Trophoblast cell (in vitro differentiated cells and primary cell): ENCODE results near the gene BFSP2.

Source experiments
- DNase-seq, 2 donors: peaks; one replicate each; pipeline ENCODE4 v3.0.0-alpha.2; 2016
- H2AFZ ChIP-seq: 2 replicates; pipeline ENCODE4 v1.6.1; 2013; ENCODE audit warnings: low read length, moderate library complexity, mild to moderate bottlenecking; ENCODE audit not compliant: insufficient read depth, poor library complexity
- H2AK5ac ChIP-seq: 2 replicates; pipeline ENCODE4 v1.6.1; 2013; ENCODE audit warnings: mild to moderate bottlenecking, low read length
- H2BK120ac ChIP-seq: 2 replicates; pipeline ENCODE4 v1.6.1; 2013; ENCODE audit warnings: low read length, mild to moderate bottlenecking, moderate library complexity; ENCODE audit not compliant: insufficient read depth, poor library complexity
- H2BK12ac ChIP-seq: 2 replicates; pipeline ENCODE4 v1.6.1; 2013; ENCODE audit warnings: mild to moderate bottlenecking, low read length, moderate library complexity
- H2BK5ac ChIP-seq: 2 replicates; pipeline ENCODE4 v1.6.1; 2013; ENCODE audit warnings: low read length, low read depth, moderate library complexity, mild to moderate bottlenecking; ENCODE audit not compliant: poor library complexity
- H3K14ac ChIP-seq: 2 replicates; pipeline ENCODE4 v1.6.1; 2013; ENCODE audit warnings: mild to moderate bottlenecking, low read length
- H3K18ac ChIP-seq: 2 replicates; pipeline ENCODE4 v1.6.1; 2013; ENCODE audit warnings: mild to moderate bottlenecking, low read length
- H3K23ac ChIP-seq: 2 replicates; pipeline ENCODE4 v1.6.1; 2013; ENCODE audit warnings: low read length
- H3K27ac ChIP-seq: 2 replicates; pipeline ENCODE4 v1.5.1; 2013; ENCODE audit warnings: low read depth, mild to moderate bottlenecking, inconsistent platforms, low read length, moderate library complexity
- H3K27me3 ChIP-seq: 2 replicates; pipeline ENCODE4 v1.6.1; 2013; ENCODE audit warnings: inconsistent platforms, mild to moderate bottlenecking, low read length, moderate library complexity; ENCODE audit not compliant: insufficient read depth
- H3K36me3 ChIP-seq, 2 experiments: 1 replicate in 1 of 2; 2 replicates in 1 of 2; pipeline ENCODE4 v1.6.1; 2013; ENCODE audit warnings: low read length in 2 of 2, mild to moderate bottlenecking in 2 of 2, moderate library complexity in 1 of 2; ENCODE audit not compliant: insufficient read depth in 2 of 2, control insufficient read depth in 1 of 2
- H3K4ac ChIP-seq: 2 replicates; pipeline ENCODE4 v1.6.1; 2013; ENCODE audit warnings: low read depth, mild to moderate bottlenecking, low read length, moderate library complexity
- H3K4me1 ChIP-seq, 2 experiments: 1 replicate in 1 of 2; 2 replicates in 1 of 2; pipeline ENCODE4 v1.6.1; 2013; ENCODE audit warnings: low read length in 2 of 2, mild to moderate bottlenecking in 2 of 2, moderate library complexity in 1 of 2; ENCODE audit not compliant: insufficient read depth in 2 of 2, control insufficient read depth in 1 of 2
- H3K4me2 ChIP-seq: 2 replicates; pipeline ENCODE4 v1.6.1; 2013; ENCODE audit warnings: inconsistent platforms, mild to moderate bottlenecking, low read length, moderate library complexity
- H3K4me3 ChIP-seq: 2 replicates; pipeline ENCODE4 v1.5.1; 2013; ENCODE audit warnings: mild to moderate bottlenecking, low read depth, low read length, inconsistent platforms
- H3K79me1 ChIP-seq: one replicate; pipeline ENCODE4 v1.6.1; 2013; ENCODE audit warnings: low read length
- H3K79me2 ChIP-seq: 2 replicates; pipeline ENCODE4 v1.6.1; 2013; ENCODE audit warnings: low read length, mild to moderate bottlenecking; ENCODE audit not compliant: control insufficient read depth, insufficient read depth, poor library complexity
- H3K9ac ChIP-seq: 2 replicates; pipeline ENCODE4 v1.6.1; 2013; ENCODE audit warnings: mild to moderate bottlenecking, low read length
- H3K9me3 ChIP-seq: 2 replicates; pipeline ENCODE4 v1.6.1; 2013; ENCODE audit warnings: low read depth, mild to moderate bottlenecking, control low read depth, inconsistent platforms, low read length; ENCODE audit not compliant: insufficient read depth
- H4K12ac ChIP-seq: 2 replicates; pipeline ENCODE4 v1.6.1; 2013; ENCODE audit warnings: low read depth, mild to moderate bottlenecking, low read length, moderate library complexity
- H4K8ac ChIP-seq: 2 replicates; pipeline ENCODE4 v1.6.1; 2013; ENCODE audit warnings: low read depth, mild to moderate bottlenecking, low read length, moderate library complexity
- H4K91ac ChIP-seq: one replicate; pipeline ENCODE4 v1.6.1; 2013; ENCODE audit warnings: low read depth, mild to moderate bottlenecking, low read length, moderate library complexity
- WGBS: extraction: QIAGEN DNeasy Blood & Tissue Kit; methylation state at CpG from one replicate; pipeline ENCODE4 v1.1.7; 2013; ENCODE audit warnings: missing lambda C conversion rate; ENCODE audit not compliant: insufficient read length, insufficient coverage; ENCODE audit errors: extremely low coverage; 5-methylcytosine and 5-hydroxymethylcytosine counted together

Gene BFSP2

DNA sequence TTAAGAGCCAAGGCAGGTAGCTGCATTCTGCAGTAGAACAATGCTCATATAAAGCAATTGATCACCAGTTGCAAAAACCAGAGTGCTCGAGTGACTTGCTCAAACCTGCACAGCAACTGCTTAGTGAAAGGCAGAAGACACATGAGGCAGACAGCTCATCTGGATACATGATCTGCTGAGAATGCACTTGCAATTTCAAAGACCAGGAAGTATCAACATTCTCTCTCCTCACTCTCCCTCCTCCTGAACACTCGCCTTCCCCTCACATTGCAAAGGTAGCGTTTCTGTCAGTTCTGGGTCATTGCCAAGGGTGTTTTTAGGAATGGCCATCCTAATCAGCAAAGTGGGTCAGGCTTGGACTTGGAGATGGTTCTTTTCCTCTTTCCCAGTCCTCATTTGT is 61.0 kb downstream of the BFSP2 start:
- Histone ChIP-seq H3K14ac (no peak overlapping the region), H3K27me3 (no peaks in the 10 kb centered on the region), H4K12ac (no peak overlapping the region), H3K4ac (no peak overlapping the region), H3K18ac (peak overlapping the region; percentile 60), H3K36me3 (no peaks in the 10 kb centered on the region), H3K4me3 (no peak overlapping the region), H2BK5ac (no peak overlapping the region), H3K79me1 (peaks cover 13% of the 10 kb centered on the region), H3K9ac (no peak overlapping the region), H3K27ac (peak overlapping the region; percentile 55), H4K8ac (no peak overlapping the region), H3K79me2 (no peaks in the 10 kb centered on the region), H3K4me2 (no peak overlapping the region), H3K4me1 (peaks cover 8 to 24% of the 10 kb centered on the region in 2 experiments), H4K91ac (no peak overlapping the region), H3K9me3 (no peaks in the 10 kb centered on the region), H3K23ac (no peak overlapping the region), H2AK5ac (no peak overlapping the region), H2AFZ (no peak overlapping the region), H2BK12ac (no peak overlapping the region), H2BK120ac (no peak overlapping the region)
- DNase-seq = no peak
- WGBS = no CpG with 5 or more reads among the region's 3 CpGs

DNA sequence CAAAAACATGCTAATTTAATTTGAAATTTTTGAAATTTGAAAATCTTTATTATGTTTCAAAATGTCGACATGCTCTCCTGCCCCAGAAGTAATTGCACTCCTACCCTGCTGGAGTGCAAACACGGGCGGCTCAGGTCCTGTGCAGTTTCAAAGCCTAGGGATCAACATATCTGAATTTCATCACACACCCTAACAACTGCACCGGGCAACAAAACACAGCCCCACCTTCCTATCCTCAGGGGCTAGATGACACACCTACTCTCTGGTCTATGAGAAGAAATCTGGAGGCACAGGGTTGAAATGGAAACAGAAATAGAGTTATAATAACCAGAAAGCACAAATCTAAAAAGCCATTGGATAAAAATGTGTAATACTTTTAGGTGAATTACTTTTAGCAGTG is 61.4 kb downstream of the BFSP2 start:
- no peak overlapping the region for H2BK5ac ChIP-seq
- H3K36me3 ChIP-seq = no peaks in the 10 kb centered on the region
- H3K18ac ChIP-seq = no peak overlapping the region
- H3K4me1 ChIP-seq = peaks cover 6 to 23% of the 10 kb centered on the region in 2 experiments
- no peak for DNase-seq
- WGBS = no CpG with 5 or more reads among the region's 4 CpGs
- H3K79me2 ChIP-seq = no peaks in the 10 kb centered on the region
- no peak overlapping the region for H3K4me2 ChIP-seq
- no peak overlapping the region for H2BK120ac ChIP-seq
- no peak overlapping the region for H2AFZ ChIP-seq
- H3K79me1 ChIP-seq = peaks cover 12% of the 10 kb centered on the region
- H2AK5ac ChIP-seq = no peak overlapping the region
- no peak overlapping the region for H3K4ac ChIP-seq
- no peak overlapping the region for H4K8ac ChIP-seq
- H2BK12ac ChIP-seq = no peak overlapping the region
- H3K27ac ChIP-seq = no peak overlapping the region
- H3K9ac ChIP-seq = no peak overlapping the region
- no peak overlapping the region for H3K4me3 ChIP-seq
- H3K9me3 ChIP-seq = no peaks in the 10 kb centered on the region
- no peak overlapping the region for H3K23ac ChIP-seq
- H4K91ac ChIP-seq = no peak overlapping the region
- H4K12ac ChIP-seq = no peak overlapping the region
- H3K14ac ChIP-seq = no peak overlapping the region
- H3K27me3 ChIP-seq = no peaks in the 10 kb centered on the region

- H4K91ac ChIP-seq = no peak overlapping the region
- no peak overlapping the region for H3K27ac ChIP-seq
- no peak overlapping the region for H2BK5ac ChIP-seq
- no peak overlapping the region for H2BK12ac ChIP-seq
- no peak overlapping the region for H3K18ac ChIP-seq
- no peak overlapping the region for H3K23ac ChIP-seq
- no peak overlapping the region for H3K4ac ChIP-seq
- H3K9ac ChIP-seq = no peak overlapping the region
- H2AFZ ChIP-seq = no peak overlapping the region
- H3K4me2 ChIP-seq = no peak overlapping the region
- no peak overlapping the region for H2BK120ac ChIP-seq
- no peaks in the 10 kb centered on the region for H3K27me3 ChIP-seq
- peak in 1 of 2 donors; percentile 47 for DNase-seq
- WGBS = no CpG with 5 or more reads among the region's 8 CpGs
- H3K4me3 ChIP-seq = no peak overlapping the region
- H3K9me3 ChIP-seq = no peaks in the 10 kb centered on the region
- peaks cover 10% of the 10 kb centered on the region for H3K79me1 ChIP-seq
- no peak overlapping the region for H4K12ac ChIP-seq
- H3K14ac ChIP-seq = no peak overlapping the region
- H2AK5ac ChIP-seq = no peak overlapping the region
- H4K8ac ChIP-seq = no peak overlapping the region
- no peaks in the 10 kb centered on the region for H3K79me2 ChIP-seq
- no peaks in the 10 kb centered on the region for H3K36me3 ChIP-seq
- peaks cover 4 to 20% of the 10 kb centered on the region in 2 experiments for H3K4me1 ChIP-seq
These were observed 63.5 kb downstream of the BFSP2 start for GRCh38 chr3:133463347-133463860.

- Histone ChIP-seq H3K27me3 (no peaks in the 10 kb centered on the region), H4K91ac (peak overlapping the region; percentile 33), H4K12ac (no peak overlapping the region), H3K79me2 (no peaks in the 10 kb centered on the region), H3K18ac (no peak overlapping the region), H3K23ac (no peak overlapping the region), H3K27ac (no peak overlapping the region), H3K4ac (no peak overlapping the region), H4K8ac (no peak overlapping the region), H2BK12ac (peak overlapping the region; percentile 27), H2AK5ac (no peak overlapping the region), H3K4me2 (no peak overlapping the region), H3K36me3 (no peaks in the 10 kb centered on the region), H3K9me3 (no peaks in the 10 kb centered on the region), H2BK120ac (no peak overlapping the region), H3K14ac (no peak overlapping the region), H3K79me1 (peaks cover 10% of the 10 kb centered on the region), H3K9ac (no peak overlapping the region), H2BK5ac (no peak overlapping the region), H3K4me1 (peaks cover 4 to 23% of the 10 kb centered on the region in 2 experiments), H3K4me3 (no peak overlapping the region), H2AFZ (no peak overlapping the region)
- WGBS = no CpG with 5 or more reads among the region's 1 CpG
- no peak for DNase-seq
These were observed 64.7 kb downstream of the BFSP2 start for GRCh38 chr3:133464573-133464972.
